Liver (tissue), 9 donors: ENCODE results near the gene CD248. TPM values are rescaled to one million over a fixed set of nuclear protein-coding genes. Genes with fewer than 3 reads are reported as not detected.
A peak's percentile ranks its signal among the peaks of the same experiment; 100 is the strongest.

Experiments used
- DNase-seq: peaks from one replicate; pipeline ENCODE4 v3.0.0-alpha.2; 2017; ENCODE audit warnings: low spot score
- H3K27ac ChIP-seq, 2 donors: one replicate each; pipeline ENCODE4 v1.7.0; 2013; ENCODE audit warnings: inconsistent platforms in 2 of 2, low read length in 2 of 2, control low read depth in 1 of 2, low read depth in 1 of 2, mild to moderate bottlenecking in 1 of 2
- H3K27me3 ChIP-seq, 4 donors: one replicate each; pipeline versions ENCODE4 v1.6.1 to v1.7.0; 2013; ENCODE audit warnings: low read length in 3 of 4, inconsistent platforms in 1 of 4, mild to moderate bottlenecking in 1 of 4, moderate library complexity in 1 of 4; ENCODE audit not compliant: control insufficient read depth in 4 of 4, insufficient read depth in 4 of 4
- H3K36me3 ChIP-seq, 4 donors: one replicate each; pipeline versions ENCODE4 v1.6.1 to v1.7.0; 2013; ENCODE audit warnings: low read length in 3 of 4, mild to moderate bottlenecking in 3 of 4, low read depth in 1 of 4, moderate library complexity in 1 of 4; ENCODE audit not compliant: control insufficient read depth in 4 of 4, insufficient read depth in 3 of 4
- H3K4me1 ChIP-seq, 4 donors: one replicate each; pipeline versions ENCODE4 v1.6.1 to v1.7.0; 2013; ENCODE audit warnings: low read length in 3 of 4, mild to moderate bottlenecking in 3 of 4, moderate library complexity in 1 of 4; ENCODE audit not compliant: control insufficient read depth in 4 of 4, insufficient read depth in 4 of 4
- H3K4me3 ChIP-seq, 3 donors: one replicate each; pipeline versions ENCODE4 v1.6.1 to v1.7.0; 2013; ENCODE audit warnings: low read length in 3 of 3, control low read depth in 1 of 3, low read depth in 1 of 3, mild to moderate bottlenecking in 1 of 3
- H3K9ac ChIP-seq, 2 donors: one replicate each; pipeline ENCODE4 v1.7.0; 2013; ENCODE audit warnings: low read length in 2 of 2, mild to moderate bottlenecking in 2 of 2, moderate library complexity in 2 of 2, control low read depth in 1 of 2, low read depth in 1 of 2
- H3K9me3 ChIP-seq, 4 donors: one replicate each; pipeline versions ENCODE4 v1.6.1 to v1.7.0; 2013; ENCODE audit warnings: low read length in 3 of 4; ENCODE audit not compliant: control insufficient read depth in 4 of 4
- ATF3 ChIP-seq: IDR thresholded peaks from 2 replicates; pipeline ENCODE4 v1.6.1; 2016; ENCODE audit warnings: antibody characterized with exemption
- CTCF ChIP-seq: fragments of 150-350 bp; IDR thresholded peaks from 2 replicates; pipeline ENCODE4 v1.5.1; 2017; ENCODE audit warnings: improper control_type of control experiment, low read depth, low read length; ENCODE audit not compliant: missing input control
- EGR1 ChIP-seq, 2 donors: IDR thresholded peaks; 2 replicates each; pipeline ENCODE4 v1.6.1; 2016 to 2018; ENCODE audit warnings: antibody characterized with exemption in 2 of 2, low read depth in 2 of 2
- FOXA1 ChIP-seq: IDR thresholded peaks from 2 replicates; pipeline ENCODE4 v1.6.1; 2016; ENCODE audit warnings: antibody characterized with exemption
- FOXA2 ChIP-seq: IDR thresholded peaks from 2 replicates; pipeline ENCODE4 v1.6.1; 2016; ENCODE audit warnings: antibody characterized with exemption
- GABPA ChIP-seq, 2 donors: IDR thresholded peaks in 1 of 2; conservative IDR thresholded peaks in 1 of 2; 2 replicates each; pipeline ENCODE4 v1.6.1; 2016; ENCODE audit warnings: antibody characterized with exemption in 2 of 2, mild to moderate bottlenecking in 1 of 2, moderate library complexity in 1 of 2
- HNF4A ChIP-seq, 2 donors: conservative IDR thresholded peaks; 2 replicates each; pipeline ENCODE4 v1.6.1; 2016; ENCODE audit warnings: antibody characterized with exemption in 2 of 2, mild to moderate bottlenecking in 2 of 2
- HNF4G ChIP-seq: IDR thresholded peaks from 2 replicates; pipeline ENCODE4 v1.6.1; 2016; ENCODE audit warnings: antibody characterized with exemption
- JUND ChIP-seq, 2 donors: IDR thresholded peaks; 2 replicates each; pipeline ENCODE4 v1.6.1; 2016; ENCODE audit warnings: antibody characterized with exemption in 2 of 2
- MAX ChIP-seq: IDR thresholded peaks from 2 replicates; pipeline ENCODE4 v1.6.1; 2016; ENCODE audit warnings: antibody characterized with exemption
- NR2F2 ChIP-seq: IDR thresholded peaks from 2 replicates; pipeline ENCODE4 v1.6.1; 2016; ENCODE audit warnings: antibody characterized with exemption
- RAD21 ChIP-seq, 2 donors: IDR thresholded peaks; 2 replicates each; pipeline ENCODE4 v1.6.1; 2016; ENCODE audit warnings: antibody characterized with exemption in 2 of 2, mild to moderate bottlenecking in 2 of 2
- REST ChIP-seq: IDR thresholded peaks from 2 replicates; pipeline ENCODE4 v1.6.1; 2016; ENCODE audit warnings: antibody characterized with exemption, mild to moderate bottlenecking
- RXRA ChIP-seq, 2 donors: IDR thresholded peaks; 2 replicates each; pipeline ENCODE4 v1.6.1; 2017 to 2018; ENCODE audit warnings: antibody characterized with exemption in 2 of 2, mild to moderate bottlenecking in 1 of 2
- SP1 ChIP-seq: IDR thresholded peaks from 2 replicates; pipeline ENCODE4 v1.6.1; 2018; ENCODE audit warnings: antibody characterized with exemption, mild to moderate bottlenecking
- TAF1 ChIP-seq: conservative IDR thresholded peaks from 2 replicates; pipeline ENCODE4 v1.6.1; 2016; ENCODE audit warnings: antibody characterized with exemption, mild to moderate bottlenecking
- YY1 ChIP-seq: IDR thresholded peaks from 2 replicates; pipeline ENCODE4 v1.6.1; 2016; ENCODE audit warnings: antibody characterized with exemption, mild to moderate bottlenecking
- ZBTB33 ChIP-seq: IDR thresholded peaks from 2 replicates; pipeline ENCODE4 v1.6.1; 2016; ENCODE audit warnings: antibody characterized with exemption
- WGBS: extraction: QIAGEN DNeasy Blood & Tissue Kit; methylation state at CpG from one replicate; pipeline ENCODE4 v1.1.7; 2013; 5-methylcytosine and 5-hydroxymethylcytosine counted together
- polyA plus RNA-seq, 2 donors: library from polyadenylated mRNA; stranded (reverse) in 1 of 2; unstranded in 1 of 2; fragments of 200-250 nt in 1 of 2; fragments of >200 nt in 1 of 2; fragmentation: Nextera tagmentation in 1 of 2; extraction: Ambion mirVana in 1 of 2; gene quantifications; one replicate each; pipeline versions ENCODE4 v1.2.1 to v1.2.3, GENCODE V29; 2013 to 2015
- total RNA-seq, 2 donors: library from RNA; depleted of rRNA; stranded (reverse); fragments of >200 nt; gene quantifications; one replicate each; pipeline ENCODE4 v1.2.3, GENCODE V29; 2014
- donor health status: healthy.
- donor health status: healthy.
- donor health status: healthy.
- donor health status: healthy.
- donor health status: healthy.

CD248 gene
- total and polyA plus RNA-seq, 4 donors: 0.64 to 3.0 (median 1.2) TPM

- no peak for TF ChIP-seq ATF3
Measured at GRCh38 chr11:66268244-66268951, 48.4 kb downstream of the CD248 start, which contains the start of gene RAB1B (continued).

GRCh38 chr11:66267379-66268243 lies 49.2 kb downstream of the CD248 start:
- peak; percentile 96 for DNase-seq
- peak overlapping the region; percentile 57 to 65 (median 59) for H3K4me3 ChIP-seq
- peak overlapping the region; percentile 91 to 92 for H3K27ac ChIP-seq
- no peaks in the 10 kb centered on the region for H3K9me3 ChIP-seq
- H3K36me3 ChIP-seq: peaks cover under 1 to 12% (median 9%) of the 10 kb centered on the region in 4 donors
- TF ChIP-seq FOXA2: no peak
- TF ChIP-seq GABPA (IDR thresholded peaks at IDR 0.05 in 1 of 2, conservative IDR thresholded peaks at IDR 0.05 in 1 of 2): no peak
- no peak for TF ChIP-seq ATF3
- TF ChIP-seq HNF4A (conservative IDR thresholded peaks at IDR 0.05): no peak
- no peak for TF ChIP-seq EGR1 (IDR thresholded peaks at IDR 0.05; ENCODE audit: low read depth in 2 of 2)
- no peak for TF ChIP-seq REST
- TF ChIP-seq YY1: no peak
- no peak for TF ChIP-seq ZBTB33
- TF ChIP-seq TAF1: no peak
- TF ChIP-seq JUND (IDR thresholded peaks at IDR 0.05): peak in 1 of 2 donors; percentile 47
- no peak for TF ChIP-seq RXRA (IDR thresholded peaks at IDR 0.05)
- peak; percentile 16 for TF ChIP-seq SP1
- TF ChIP-seq CTCF: peak; percentile 6
- TF ChIP-seq FOXA1: no peak
- TF ChIP-seq NR2F2: peak; percentile 14
- no peak for TF ChIP-seq RAD21 (IDR thresholded peaks at IDR 0.05)
- TF ChIP-seq MAX: no peak
- TF ChIP-seq HNF4G: no peak
- WGBS: 3% methylated on average over 61 of the region's 61 CpGs
- peaks cover 4 to 23% (median 17%) of the 10 kb centered on the region in 4 donors for H3K4me1 ChIP-seq
- no peaks in the 10 kb centered on the region for H3K27me3 ChIP-seq
- H3K9ac ChIP-seq: peak overlapping the region; percentile 68 to 73
